NCI-H2171 treated with DMSO at 0.1 percent for 48 hours (cell line): Measurements from ENCODE around the gene GALNT14.

Experiments
- DNase-seq: peaks from one replicate; lab custom pipeline; 2025; lab: John Stamatoyannopoulos, UW

GALNT14 gene

GRCh38 chr2:31087491-31087890 lies 50.7 kb downstream of the GALNT14 start:
- no peak for DNase-seq

- no peak for DNase-seq
Measured at GRCh38 chr2:31086590-31086989, 51.6 kb downstream of the GALNT14 start.

- no peak for DNase-seq
Measured at GRCh38 chr2:31083234-31083993, 54.8 kb downstream of the GALNT14 start.

GRCh38 chr2:31082002-31082401 lies 56.2 kb downstream of the GALNT14 start:
- no peak for DNase-seq

- DNase-seq: no peak
Measured at GRCh38 chr2:31081492-31081891, 56.7 kb downstream of the GALNT14 start.

- no peak for DNase-seq
Measured at GRCh38 chr2:31080361-31080760, 57.9 kb downstream of the GALNT14 start.

- no peak for DNase-seq
Measured at GRCh38 chr2:31079665-31080064, 58.6 kb downstream of the GALNT14 start.

GRCh38 chr2:31078579-31079105 lies 59.6 kb downstream of the GALNT14 start:
- no peak for DNase-seq

GRCh38 chr2:31078011-31078410 lies 60.2 kb downstream of the GALNT14 start:
- DNase-seq: no peak

GRCh38 chr2:31075941-31076590 lies 62.2 kb downstream of the GALNT14 start:
- no peak for DNase-seq

- DNase-seq: no peak
Measured at GRCh38 chr2:31075431-31075830, 62.8 kb downstream of the GALNT14 start.

- no peak for DNase-seq
Measured at GRCh38 chr2:31071741-31072140, 66.5 kb downstream of the GALNT14 start.

- DNase-seq: no peak
Measured at GRCh38 chr2:31070339-31071125, 67.7 kb downstream of the GALNT14 start.

- no peak for DNase-seq
Measured at GRCh38 chr2:31069643-31070325, 68.5 kb downstream of the GALNT14 start.

- no peak for DNase-seq
Measured at GRCh38 chr2:31067259-31067658, 71.0 kb downstream of the GALNT14 start.

GRCh38 chr2:31066551-31066950 lies 71.7 kb downstream of the GALNT14 start:
- DNase-seq: no peak

GRCh38 chr2:31066086-31066485 lies 72.2 kb downstream of the GALNT14 start:
- no peak for DNase-seq

- DNase-seq: no peak
Measured at GRCh38 chr2:31065356-31065755, 72.9 kb downstream of the GALNT14 start.

- DNase-seq: no peak
Measured at GRCh38 chr2:31060397-31060796, 77.8 kb downstream of the GALNT14 start.

GRCh38 chr2:31058096-31059035 lies 79.9 kb downstream of the GALNT14 start:
- no peak for DNase-seq

- no peak for DNase-seq
Measured at GRCh38 chr2:31057691-31058090, 80.5 kb downstream of the GALNT14 start.
